Naive B cell (primary cell): Measurements from ENCODE around the gene PTPRE. TPM values are rescaled to one million over a fixed set of nuclear protein-coding genes. Genes with fewer than 3 reads are reported as not detected.

ENCODE experiments used
- ATAC-seq, 2 donors: fragments of 150-1000 bp; cut with Tn5 transposase; 2 replicates each; pipeline ENCODE4 v1.10.0; 2021; ENCODE audit warnings: low read depth in 2 of 2, mild to moderate bottlenecking in 2 of 2, moderate library complexity in 2 of 2
- DNase-seq: peaks from one replicate; pipeline ENCODE4 v3.0.0; 2022
- H3K27ac Mint-ChIP-seq, 6 donors: one replicate each; pipeline ENCODE4 v1.8.0; 2020 to 2022; ENCODE audit warnings: mild to moderate bottlenecking in 6 of 6, mixed read lengths in 6 of 6, moderate library complexity in 5 of 6, inconsistent platforms in 2 of 6
- H3K27me3 Mint-ChIP-seq, 3 donors: one replicate each; pipeline ENCODE4 v1.8.0; 2021 to 2022; ENCODE audit warnings: mixed read lengths in 3 of 3, mild to moderate bottlenecking in 1 of 3
- H3K36me3 Mint-ChIP-seq, 2 donors: one replicate each; pipeline ENCODE4 v1.8.0; 2020 to 2022; ENCODE audit warnings: mixed read lengths in 2 of 2, inconsistent platforms in 1 of 2, mild to moderate bottlenecking in 1 of 2
- H3K4me1 Mint-ChIP-seq, 3 donors: one replicate each; pipeline ENCODE4 v1.8.0; 2020 to 2022; ENCODE audit warnings: mixed read lengths in 3 of 3, inconsistent platforms in 1 of 3, mild to moderate bottlenecking in 1 of 3, moderate library complexity in 1 of 3
- H3K4me3 Mint-ChIP-seq, 8 donors: one replicate each; pipeline ENCODE4 v1.8.0; 2020 to 2022; ENCODE audit warnings: mild to moderate bottlenecking in 8 of 8, mixed read lengths in 8 of 8, moderate library complexity in 8 of 8, inconsistent platforms in 2 of 8
- H3K9me3 Mint-ChIP-seq, 7 donors: one replicate each; pipeline ENCODE4 v1.8.0; 2020 to 2022; ENCODE audit warnings: mixed read lengths in 7 of 7, mild to moderate bottlenecking in 5 of 7, inconsistent platforms in 2 of 7, moderate library complexity in 1 of 7
- polyA plus RNA-seq, 6 donors: library from polyadenylated mRNA; unstranded; fragments of 300-500 nt; fragmentation: Illumina TruSeq; gene quantifications; one replicate each; pipeline ENCODE4 v1.2.3, GENCODE V29; 2021; ENCODE audit warnings: low read depth in 6 of 6

The PTPRE gene, protein sequence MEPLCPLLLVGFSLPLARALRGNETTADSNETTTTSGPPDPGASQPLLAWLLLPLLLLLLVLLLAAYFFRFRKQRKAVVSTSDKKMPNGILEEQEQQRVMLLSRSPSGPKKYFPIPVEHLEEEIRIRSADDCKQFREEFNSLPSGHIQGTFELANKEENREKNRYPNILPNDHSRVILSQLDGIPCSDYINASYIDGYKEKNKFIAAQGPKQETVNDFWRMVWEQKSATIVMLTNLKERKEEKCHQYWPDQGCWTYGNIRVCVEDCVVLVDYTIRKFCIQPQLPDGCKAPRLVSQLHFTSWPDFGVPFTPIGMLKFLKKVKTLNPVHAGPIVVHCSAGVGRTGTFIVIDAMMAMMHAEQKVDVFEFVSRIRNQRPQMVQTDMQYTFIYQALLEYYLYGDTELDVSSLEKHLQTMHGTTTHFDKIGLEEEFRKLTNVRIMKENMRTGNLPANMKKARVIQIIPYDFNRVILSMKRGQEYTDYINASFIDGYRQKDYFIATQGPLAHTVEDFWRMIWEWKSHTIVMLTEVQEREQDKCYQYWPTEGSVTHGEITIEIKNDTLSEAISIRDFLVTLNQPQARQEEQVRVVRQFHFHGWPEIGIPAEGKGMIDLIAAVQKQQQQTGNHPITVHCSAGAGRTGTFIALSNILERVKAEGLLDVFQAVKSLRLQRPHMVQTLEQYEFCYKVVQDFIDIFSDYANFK
- polyA plus RNA-seq: 10 to 100 TPM in 3 of 6 donors, 1 to 10 TPM in 3; 6.0 to 15.9 (median 9.9) TPM

DNA sequence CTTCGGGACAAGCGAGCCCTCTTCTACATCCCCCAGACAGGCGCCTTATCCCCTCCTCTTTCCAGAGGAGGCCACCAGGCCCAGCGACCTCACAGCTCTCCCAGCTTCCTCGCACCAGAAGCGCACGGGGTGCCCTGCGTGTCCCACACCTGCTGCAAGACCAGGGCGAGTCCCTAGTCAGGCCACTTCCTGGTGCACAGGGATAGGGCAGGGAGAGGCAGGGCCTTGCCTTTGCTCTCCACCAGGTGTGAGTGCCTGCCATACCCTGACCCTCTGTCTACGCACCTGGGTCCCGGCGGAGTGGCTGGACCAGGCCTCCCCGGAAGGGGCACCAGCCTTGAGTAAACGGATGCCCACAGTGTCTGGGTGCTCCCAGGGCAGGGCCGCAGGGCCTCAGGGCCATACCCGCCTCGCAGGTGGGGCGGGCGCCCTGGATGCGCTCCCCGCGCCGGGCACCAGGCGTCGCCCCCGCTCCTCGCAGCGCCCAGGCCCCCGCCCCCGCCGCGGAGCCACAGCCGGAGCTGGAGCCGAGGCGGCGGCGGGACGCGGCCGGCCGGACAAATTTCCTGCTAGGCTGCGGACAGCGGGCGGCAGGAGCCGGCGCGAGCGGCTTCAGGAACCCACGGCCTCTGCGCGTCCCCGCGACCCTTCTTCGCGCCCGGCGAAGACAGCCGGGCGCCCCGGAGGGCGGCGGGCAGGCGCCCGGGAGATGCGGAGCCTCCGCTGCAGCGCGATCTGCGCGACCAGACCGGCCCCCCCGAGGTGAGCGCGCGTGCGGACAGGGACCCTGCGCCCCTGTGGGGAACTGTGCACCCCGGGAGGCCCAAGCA lies at the start of gene PTPRE:
TSS of gene PTPRE (plus strand) at position 556 of the 830 bp plus-strand sequence. CDS start 133,779 bp downstream, outside the sequence.
- no peaks in the 10 kb centered on the region for H3K36me3 Mint-ChIP-seq
- peaks cover 28 to 54% (median 47%) of the 10 kb centered on the region in 3 donors for H3K27me3 Mint-ChIP-seq
- H3K9me3 Mint-ChIP-seq: peaks cover 0 to 12% (median 1%) of the 10 kb centered on the region in 7 donors
- DNase-seq (peak; percentile 63), ATAC-seq (peak; percentile 95 to 97)
- peak within 1 kb of the TSS in 1 of 6 donors; percentile 60 for H3K27ac Mint-ChIP-seq
- peak within 1 kb of the TSS; percentile 15 to 81 (median 46) for H3K4me3 Mint-ChIP-seq
- H3K4me1 Mint-ChIP-seq: no peaks in the 10 kb centered on the region

DNA sequence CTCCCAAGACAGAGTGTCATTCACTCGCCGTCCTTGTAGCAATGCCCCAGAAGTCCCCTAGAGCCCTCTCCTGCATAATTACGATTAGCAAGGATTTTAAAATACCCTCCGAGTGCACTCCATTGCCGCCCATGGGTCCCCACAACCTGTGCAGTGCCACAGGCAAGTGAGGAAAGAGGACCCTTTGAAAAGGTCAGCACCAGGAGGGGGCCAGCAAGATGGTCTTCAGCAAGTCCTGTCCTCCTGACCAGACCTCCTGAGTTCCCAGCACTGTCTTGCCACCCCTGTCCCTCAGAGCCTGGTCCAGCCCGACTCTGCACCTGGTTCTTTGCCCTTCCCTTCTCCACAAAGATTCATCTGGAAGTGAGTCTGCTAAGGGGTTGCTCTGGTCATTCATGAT lies 46.3 kb upstream of the PTPRE start:
- DNase-seq: no peak
- peak overlapping the region in 1 of 6 donors; percentile 52 for H3K27ac Mint-ChIP-seq
- H3K4me1 Mint-ChIP-seq: peaks cover 4 to 10% (median 5%) of the 10 kb centered on the region in 3 donors
- H3K4me3 Mint-ChIP-seq: peak overlapping the region in 1 of 8 donors; percentile 41
- no peak for ATAC-seq
- peaks cover 12 to 23% (median 17%) of the 10 kb centered on the region in 7 donors for H3K9me3 Mint-ChIP-seq
- H3K36me3 Mint-ChIP-seq: peaks cover 8 to 20% of the 10 kb centered on the region in 2 donors
- H3K27me3 Mint-ChIP-seq: peaks cover 4 to 7% (median 5%) of the 10 kb centered on the region in 3 donors

DNA sequence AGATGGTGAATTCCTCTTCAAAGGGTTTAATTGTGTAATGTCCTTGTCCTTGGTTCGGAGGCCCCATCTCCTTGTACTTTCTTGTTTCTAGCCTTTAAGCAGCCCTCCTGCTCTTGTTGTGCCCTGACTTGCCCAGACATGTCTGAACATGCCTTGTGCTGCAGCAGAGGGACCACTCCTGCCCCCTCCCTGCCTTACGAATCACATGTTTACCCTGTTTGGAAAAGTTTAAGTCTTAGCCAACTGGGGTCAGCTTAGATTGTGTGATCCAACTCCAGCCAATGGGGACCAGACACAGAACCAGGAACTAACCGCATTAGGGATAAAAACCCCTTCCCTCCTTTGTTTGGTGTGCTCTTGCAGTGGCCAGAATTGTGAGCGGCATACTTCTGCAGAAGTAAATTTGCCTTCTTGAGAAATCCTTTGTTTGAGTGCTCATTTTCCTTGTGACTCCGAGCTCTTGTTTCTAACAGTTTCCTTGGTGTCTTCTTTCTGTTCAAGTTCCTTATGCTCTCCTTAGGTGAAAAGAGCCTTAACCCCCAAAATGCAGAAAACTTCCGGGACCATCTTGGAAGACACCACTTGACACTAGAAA lies 43.6 kb upstream of the PTPRE start:
- H3K27ac Mint-ChIP-seq: peak overlapping the region in 3 of 6 donors; percentile 3 to 52 (median 44)
- no peak for ATAC-seq

DNA sequence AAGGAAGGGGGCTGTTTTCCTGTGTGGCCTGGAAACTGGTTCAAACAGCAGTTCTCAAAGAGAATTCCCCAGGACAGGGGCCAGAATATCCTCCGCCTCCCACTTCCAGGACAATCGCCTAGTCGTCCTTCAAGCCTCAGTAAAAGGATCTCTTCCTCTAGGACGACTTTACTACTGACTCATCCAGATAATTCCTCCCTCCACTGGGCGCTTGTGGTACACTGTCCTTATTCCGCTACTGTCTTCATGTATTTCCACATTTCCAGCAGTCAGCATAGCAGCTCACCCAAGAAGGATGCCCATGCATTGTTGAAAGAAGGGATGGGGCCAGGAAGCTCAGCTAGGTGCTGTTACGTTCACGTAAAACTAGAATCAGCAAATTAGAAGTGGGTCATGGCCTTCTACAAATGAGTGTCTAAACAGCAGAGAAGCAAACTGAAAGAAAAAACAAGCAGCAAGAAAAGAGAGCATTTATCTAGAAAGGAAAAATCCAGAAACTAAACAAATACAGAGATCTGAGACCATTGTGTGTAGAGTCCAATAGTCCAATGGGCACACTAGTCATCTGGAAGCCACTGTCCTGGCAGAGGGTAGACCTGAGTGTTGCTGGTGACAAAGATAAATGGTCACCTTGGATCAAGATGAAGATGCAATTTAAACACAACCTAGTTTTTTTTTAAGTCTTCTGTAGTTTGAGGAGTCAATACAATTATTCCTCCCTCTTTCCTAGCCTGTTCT lies 40.5 kb upstream of the PTPRE start:
- Mint-ChIP-seq H3K27me3 (peaks cover 12 to 25% (median 25%) of the 10 kb centered on the region in 3 donors), H3K4me1 (peaks cover 0 to 7% (median 5%) of the 10 kb centered on the region in 3 donors), H3K9me3 (peaks cover 11 to 47% (median 32%) of the 10 kb centered on the region in 7 donors), H3K4me3 (no peak overlapping the region), H3K36me3 (peaks cover 15 to 30% of the 10 kb centered on the region in 2 donors), H3K27ac (no peak overlapping the region)
- no peak for ATAC-seq
- no peak for DNase-seq

More for the DNA sequence above, 43.6 kb upstream of the PTPRE start:
- Mint-ChIP-seq H3K36me3 (peaks cover 12 to 20% of the 10 kb centered on the region in 2 donors), H3K9me3 (peaks cover 12 to 28% (median 20%) of the 10 kb centered on the region in 7 donors), H3K4me1 (no peaks in the 10 kb centered on the region), H3K27me3 (peaks cover 12 to 21% (median 19%) of the 10 kb centered on the region in 3 donors), H3K4me3 (peak overlapping the region in 1 of 8 donors; percentile 56)
- DNase-seq: no peak

DNA sequence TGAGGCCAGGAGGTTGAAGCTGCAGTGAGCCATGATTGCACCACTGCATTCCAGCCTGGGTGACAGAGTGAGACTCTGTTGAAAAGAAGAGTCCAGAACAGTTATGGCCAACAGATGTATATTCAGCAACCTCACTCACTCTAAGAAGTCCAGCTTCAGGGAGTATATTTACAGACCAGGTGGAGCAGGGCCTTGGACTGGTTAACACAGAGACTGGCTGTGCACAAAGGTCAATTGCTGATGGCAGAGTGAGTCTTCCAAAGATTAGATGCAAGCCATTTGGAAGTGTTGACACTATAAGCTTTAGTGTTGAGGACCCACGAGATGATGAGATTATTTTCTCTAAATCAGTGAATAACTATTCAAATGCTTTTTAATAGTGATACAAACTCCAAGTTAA lies 39.1 kb upstream of the PTPRE start:
- peaks cover 15 to 30% of the 10 kb centered on the region in 2 donors for H3K36me3 Mint-ChIP-seq
- ATAC-seq: no peak
- DNase-seq: no peak
- peaks cover 0 to 7% (median 5%) of the 10 kb centered on the region in 3 donors for H3K4me1 Mint-ChIP-seq
- peaks cover 16 to 29% (median 25%) of the 10 kb centered on the region in 3 donors for H3K27me3 Mint-ChIP-seq
- no peak overlapping the region for H3K27ac Mint-ChIP-seq
- H3K9me3 Mint-ChIP-seq: peaks cover 11 to 42% (median 31%) of the 10 kb centered on the region in 7 donors
- peak overlapping the region in 1 of 8 donors; percentile 68 for H3K4me3 Mint-ChIP-seq

DNA sequence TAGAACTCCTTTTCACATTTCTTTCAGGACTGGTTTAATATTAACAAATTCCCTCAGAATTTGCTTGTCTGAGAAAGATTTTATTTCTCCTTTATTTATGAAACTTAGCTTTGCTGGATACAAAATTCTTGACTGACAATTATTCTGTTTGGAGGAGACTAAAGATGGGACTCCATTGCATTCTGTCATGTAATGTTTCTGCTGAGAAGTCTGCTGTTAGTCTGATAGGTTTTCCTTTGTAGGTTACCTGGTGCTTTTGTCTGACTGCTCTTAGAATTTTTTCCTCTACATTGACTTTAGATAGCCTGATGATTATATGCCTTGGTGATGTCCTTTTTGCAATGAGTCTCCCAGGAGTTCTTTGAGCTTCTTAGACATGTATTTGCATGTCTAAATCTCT lies 37.6 kb upstream of the PTPRE start:
- Mint-ChIP-seq H3K27me3 (peaks cover 16 to 29% (median 25%) of the 10 kb centered on the region in 3 donors), H3K36me3 (peaks cover 7 to 17% of the 10 kb centered on the region in 2 donors), H3K4me1 (peaks cover 0 to 7% (median 7%) of the 10 kb centered on the region in 3 donors), H3K27ac (no peak overlapping the region), H3K4me3 (no peak overlapping the region), H3K9me3 (peaks cover 4 to 27% (median 19%) of the 10 kb centered on the region in 7 donors)
- DNase-seq (no peak), ATAC-seq (no peak)

DNA sequence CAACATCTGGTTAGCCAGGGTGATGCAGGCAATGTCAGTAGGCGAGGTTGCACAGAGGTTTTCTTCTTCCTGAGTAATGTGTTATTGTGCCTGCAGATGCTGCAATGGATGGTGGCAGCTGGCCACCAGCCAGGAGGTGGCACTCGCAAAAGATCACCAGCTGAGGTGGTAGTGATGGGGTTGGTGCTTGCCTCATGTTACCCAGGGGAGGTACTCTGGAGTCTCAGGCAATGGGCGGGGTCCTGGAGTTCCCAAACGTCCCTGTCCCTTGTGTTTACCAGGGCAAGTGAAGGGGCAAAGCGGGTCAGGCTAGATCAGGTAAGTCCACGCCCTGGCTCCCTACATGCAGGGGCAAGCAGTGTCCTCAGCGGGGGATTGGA lies 35.3 kb upstream of the PTPRE start:
- Mint-ChIP-seq H3K36me3 (peaks cover 7 to 17% of the 10 kb centered on the region in 2 donors), H3K27ac (no peak overlapping the region), H3K27me3 (peaks cover 8 to 15% (median 14%) of the 10 kb centered on the region in 3 donors), H3K4me1 (peaks cover 0 to 7% (median 7%) of the 10 kb centered on the region in 3 donors), H3K9me3 (peaks cover 3 to 26% (median 18%) of the 10 kb centered on the region in 7 donors), H3K4me3 (no peak overlapping the region)
- ATAC-seq (no peak), DNase-seq (no peak)

DNA sequence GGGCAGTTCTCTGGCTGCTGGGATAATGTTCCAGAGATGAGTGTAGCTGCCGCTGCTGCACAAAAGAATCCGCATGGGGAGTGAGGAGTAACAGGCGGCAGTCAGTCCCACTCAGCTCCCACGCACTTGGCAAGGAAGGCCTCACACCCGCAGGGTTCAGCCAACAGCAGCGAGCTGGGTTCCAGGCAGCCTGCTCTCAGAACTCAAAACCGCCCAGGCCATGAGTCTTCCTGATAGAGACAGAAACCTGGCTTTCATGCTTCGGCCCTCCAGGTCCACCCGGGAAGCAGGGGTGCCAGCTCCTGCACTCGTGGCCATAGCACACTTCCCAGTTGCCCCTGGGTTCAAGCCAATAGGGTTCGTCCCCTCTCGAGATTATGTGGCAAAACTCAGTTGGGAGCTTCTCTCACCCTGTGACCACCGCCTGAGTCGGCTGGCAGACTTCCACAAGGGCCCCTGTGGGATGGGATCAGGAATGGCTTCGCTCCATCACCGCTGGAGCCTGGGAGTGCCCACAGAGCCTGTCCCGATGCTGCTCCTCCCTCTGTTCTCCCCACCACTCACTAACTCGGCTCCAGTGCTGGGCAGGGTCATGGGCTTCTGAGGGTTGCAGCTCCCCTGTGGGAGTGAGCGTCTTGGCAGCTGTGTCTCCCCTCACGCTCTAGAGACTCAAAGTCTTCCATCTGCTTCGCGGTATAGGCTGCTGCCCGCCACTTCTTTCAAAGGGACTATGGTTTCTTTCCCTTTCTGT lies 34.7 kb upstream of the PTPRE start:
- Mint-ChIP-seq H3K27me3 (peaks cover 3 to 10% (median 9%) of the 10 kb centered on the region in 3 donors), H3K4me1 (peaks cover 0 to 7% (median 7%) of the 10 kb centered on the region in 3 donors), H3K4me3 (no peak overlapping the region), H3K36me3 (peaks cover 7 to 17% of the 10 kb centered on the region in 2 donors), H3K27ac (no peak overlapping the region), H3K9me3 (peaks cover 3 to 26% (median 18%) of the 10 kb centered on the region in 7 donors)
- ATAC-seq (no peak), DNase-seq (no peak)

DNA sequence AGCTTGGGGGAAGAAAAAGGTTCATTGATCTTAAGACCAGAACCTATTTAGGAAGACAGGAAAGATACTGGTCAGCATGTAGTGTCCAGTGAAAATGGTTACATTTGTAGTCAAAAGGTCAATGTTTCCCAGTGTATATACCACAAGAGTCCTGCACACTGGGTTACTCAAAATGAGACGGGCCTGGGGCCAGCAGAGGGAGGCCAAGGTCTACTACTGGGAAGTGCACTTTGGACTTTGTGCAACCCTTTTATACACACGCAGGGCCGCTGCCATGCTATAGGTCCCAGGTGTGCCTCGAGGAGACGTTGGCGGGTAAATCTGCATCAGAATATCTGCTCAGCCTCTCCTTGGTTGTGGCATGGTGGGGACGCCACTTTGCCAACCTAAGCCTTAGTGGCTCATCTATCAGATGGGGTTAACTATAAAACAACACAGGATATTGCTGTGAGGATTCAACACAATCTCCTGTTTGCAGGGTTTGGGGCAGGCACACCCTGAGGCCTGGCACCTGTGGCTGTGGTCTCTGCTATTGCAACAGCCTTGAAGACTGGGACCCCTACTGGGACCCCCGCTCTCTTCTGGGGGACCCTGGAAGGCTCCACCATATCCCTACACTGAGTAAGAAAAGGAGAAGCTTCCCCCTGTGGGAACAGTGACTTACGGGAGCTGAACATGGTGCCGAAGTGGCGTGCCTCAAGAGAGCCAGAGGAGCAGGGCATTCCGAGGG lies 33.9 kb upstream of the PTPRE start:
- Mint-ChIP-seq H3K4me3 (no peak overlapping the region), H3K27ac (no peak overlapping the region), H3K4me1 (peaks cover 0 to 7% (median 7%) of the 10 kb centered on the region in 3 donors), H3K36me3 (peaks cover 6 to 17% of the 10 kb centered on the region in 2 donors), H3K27me3 (peaks cover 3 to 9% (median 5%) of the 10 kb centered on the region in 3 donors), H3K9me3 (peaks cover 3 to 24% (median 18%) of the 10 kb centered on the region in 7 donors)
- ATAC-seq (no peak), DNase-seq (no peak)

DNA sequence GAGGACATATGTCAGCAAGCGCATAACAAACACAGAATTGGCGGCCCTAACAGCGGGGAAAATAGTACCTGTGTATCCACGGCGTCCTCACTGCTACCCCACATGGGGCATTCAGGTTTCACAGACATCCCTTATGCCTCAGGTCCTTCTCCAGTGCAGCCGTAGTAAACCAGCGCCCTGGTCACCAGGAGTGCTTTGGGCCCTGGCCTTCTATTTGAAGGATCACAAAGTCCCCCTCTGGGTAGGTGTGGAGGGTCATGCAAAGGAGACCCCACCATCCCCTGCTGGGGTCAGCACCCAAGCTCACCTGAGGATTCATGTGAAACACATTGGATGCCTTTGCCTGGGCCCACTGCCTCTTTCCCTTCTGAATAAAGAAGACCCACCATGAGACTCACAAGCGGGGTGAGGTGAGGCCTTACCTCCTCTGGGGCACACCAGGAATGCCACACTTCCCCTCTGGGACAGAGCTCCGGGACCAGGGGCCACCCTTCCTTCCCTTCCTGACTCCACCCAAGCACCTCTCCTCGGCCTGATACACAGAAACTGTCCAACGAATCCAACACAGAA lies 32.9 kb upstream of the PTPRE start:
- Mint-ChIP-seq H3K4me3 (no peak overlapping the region), H3K27ac (no peak overlapping the region), H3K36me3 (peaks cover 0 to 16% of the 10 kb centered on the region in 2 donors), H3K27me3 (peaks cover 2 to 9% (median 3%) of the 10 kb centered on the region in 3 donors), H3K4me1 (peaks cover 0 to 7% (median 7%) of the 10 kb centered on the region in 3 donors), H3K9me3 (peaks cover under 1 to 16% (median 10%) of the 10 kb centered on the region in 7 donors)
- ATAC-seq (no peak), DNase-seq (no peak)
